Liver (tissue), 9 donors: ENCODE measurements around the gene ERP44. TPM values are rescaled to one million over a fixed set of nuclear protein-coding genes. Genes with fewer than 3 reads are reported as not detected.

Experiments used
- DNase-seq: peaks from one replicate; pipeline ENCODE4 v3.0.0-alpha.2; 2017; ENCODE audit warnings: low spot score
- H3K27ac ChIP-seq, 2 donors: one replicate each; pipeline ENCODE4 v1.7.0; 2013; ENCODE audit warnings: inconsistent platforms in 2 of 2, low read length in 2 of 2, control low read depth in 1 of 2, low read depth in 1 of 2, mild to moderate bottlenecking in 1 of 2
- H3K27me3 ChIP-seq, 4 donors: one replicate each; pipeline versions ENCODE4 v1.6.1 to v1.7.0; 2013; ENCODE audit warnings: low read length in 3 of 4, inconsistent platforms in 1 of 4, mild to moderate bottlenecking in 1 of 4, moderate library complexity in 1 of 4; ENCODE audit not compliant: control insufficient read depth in 4 of 4, insufficient read depth in 4 of 4
- H3K36me3 ChIP-seq, 4 donors: one replicate each; pipeline versions ENCODE4 v1.6.1 to v1.7.0; 2013; ENCODE audit warnings: low read length in 3 of 4, mild to moderate bottlenecking in 3 of 4, low read depth in 1 of 4, moderate library complexity in 1 of 4; ENCODE audit not compliant: control insufficient read depth in 4 of 4, insufficient read depth in 3 of 4
- H3K4me1 ChIP-seq, 4 donors: one replicate each; pipeline versions ENCODE4 v1.6.1 to v1.7.0; 2013; ENCODE audit warnings: low read length in 3 of 4, mild to moderate bottlenecking in 3 of 4, moderate library complexity in 1 of 4; ENCODE audit not compliant: control insufficient read depth in 4 of 4, insufficient read depth in 4 of 4
- H3K4me3 ChIP-seq, 3 donors: one replicate each; pipeline versions ENCODE4 v1.6.1 to v1.7.0; 2013; ENCODE audit warnings: low read length in 3 of 3, control low read depth in 1 of 3, low read depth in 1 of 3, mild to moderate bottlenecking in 1 of 3
- H3K9ac ChIP-seq, 2 donors: one replicate each; pipeline ENCODE4 v1.7.0; 2013; ENCODE audit warnings: low read length in 2 of 2, mild to moderate bottlenecking in 2 of 2, moderate library complexity in 2 of 2, control low read depth in 1 of 2, low read depth in 1 of 2
- H3K9me3 ChIP-seq, 4 donors: one replicate each; pipeline versions ENCODE4 v1.6.1 to v1.7.0; 2013; ENCODE audit warnings: low read length in 3 of 4; ENCODE audit not compliant: control insufficient read depth in 4 of 4
- GABPA ChIP-seq, 2 donors: IDR thresholded peaks in 1 of 2; conservative IDR thresholded peaks in 1 of 2; 2 replicates each; pipeline ENCODE4 v1.6.1; 2016; ENCODE audit warnings: antibody characterized with exemption in 2 of 2, mild to moderate bottlenecking in 1 of 2, moderate library complexity in 1 of 2
- HNF4A ChIP-seq, 2 donors: conservative IDR thresholded peaks; 2 replicates each; pipeline ENCODE4 v1.6.1; 2016; ENCODE audit warnings: antibody characterized with exemption in 2 of 2, mild to moderate bottlenecking in 2 of 2
- HNF4G ChIP-seq: IDR thresholded peaks from 2 replicates; pipeline ENCODE4 v1.6.1; 2016; ENCODE audit warnings: antibody characterized with exemption
- RAD21 ChIP-seq, 2 donors: IDR thresholded peaks; 2 replicates each; pipeline ENCODE4 v1.6.1; 2016; ENCODE audit warnings: antibody characterized with exemption in 2 of 2, mild to moderate bottlenecking in 2 of 2
- SP1 ChIP-seq: IDR thresholded peaks from 2 replicates; pipeline ENCODE4 v1.6.1; 2018; ENCODE audit warnings: antibody characterized with exemption, mild to moderate bottlenecking
- TAF1 ChIP-seq: conservative IDR thresholded peaks from 2 replicates; pipeline ENCODE4 v1.6.1; 2016; ENCODE audit warnings: antibody characterized with exemption, mild to moderate bottlenecking
- YY1 ChIP-seq: IDR thresholded peaks from 2 replicates; pipeline ENCODE4 v1.6.1; 2016; ENCODE audit warnings: antibody characterized with exemption, mild to moderate bottlenecking
- WGBS: extraction: QIAGEN DNeasy Blood & Tissue Kit; methylation state at CpG from one replicate; pipeline ENCODE4 v1.1.7; 2013; 5-methylcytosine and 5-hydroxymethylcytosine counted together
- polyA plus RNA-seq, 2 donors: library from polyadenylated mRNA; stranded (reverse) in 1 of 2; unstranded in 1 of 2; fragments of 200-250 nt in 1 of 2; fragments of >200 nt in 1 of 2; fragmentation: Nextera tagmentation in 1 of 2; extraction: Ambion mirVana in 1 of 2; gene quantifications; one replicate each; pipeline versions ENCODE4 v1.2.1 to v1.2.3, GENCODE V29; 2013 to 2015
- total RNA-seq, 2 donors: library from RNA; depleted of rRNA; stranded (reverse); fragments of >200 nt; gene quantifications; one replicate each; pipeline ENCODE4 v1.2.3, GENCODE V29; 2014
- TF ChIP-seq, protein P1 (sequence below): IDR thresholded peaks from 2 replicates; pipeline ENCODE4 v1.6.1; 2016; ENCODE audit warnings: antibody characterized with exemption
- TF ChIP-seq, protein P2 (sequence below): IDR thresholded peaks from 2 replicates; pipeline ENCODE4 v1.6.1; 2016; ENCODE audit warnings: antibody characterized with exemption, mild to moderate bottlenecking
- TF ChIP-seq, protein P3 (sequence below): fragments of 150-350 bp; IDR thresholded peaks from 2 replicates; pipeline ENCODE4 v1.5.1; 2017; ENCODE audit warnings: improper control_type of control experiment, low read depth, low read length; ENCODE audit not compliant: missing input control
- TF ChIP-seq, protein P4 (sequence below): IDR thresholded peaks from 2 replicates; pipeline ENCODE4 v1.6.1; 2016; ENCODE audit warnings: antibody characterized with exemption
- TF ChIP-seq, protein P5 (sequence below): IDR thresholded peaks from 2 replicates; pipeline ENCODE4 v1.6.1; 2016; ENCODE audit warnings: antibody characterized with exemption
- donor health status: healthy.
- donor health status: healthy.
- donor health status: healthy.
- donor health status: healthy.
- donor health status: healthy.

The ERP44 gene
- total and polyA plus RNA-seq, 4 donors: 13.0 to 26.8 (median 19.3) TPM

DNA sequence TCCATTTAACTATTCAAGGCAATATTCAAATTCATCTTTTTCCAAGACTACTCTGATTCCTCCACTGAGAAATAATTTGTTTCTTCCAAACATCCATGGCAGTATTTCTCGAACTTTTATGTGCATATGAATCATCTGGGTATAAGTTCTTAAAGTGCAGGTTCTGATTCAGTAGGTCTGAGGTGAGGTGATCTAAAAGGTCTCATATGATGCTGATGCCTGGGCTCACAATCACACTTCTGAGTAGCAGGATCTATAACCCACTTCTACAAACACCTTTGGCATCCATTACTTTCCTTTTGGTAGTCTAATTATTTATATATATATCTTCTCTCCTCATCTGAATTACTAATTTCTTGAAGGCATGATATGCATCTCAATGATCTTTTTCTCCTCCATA, 7.2 kb downstream of the ERP44 start:
- Histone ChIP-seq H3K4me1 (peaks cover 9 to 21% (median 11%) of the 10 kb centered on the region in 4 donors), H3K36me3 (no peaks in the 10 kb centered on the region), H3K9me3 (no peaks in the 10 kb centered on the region), H3K9ac (no peak overlapping the region), H3K27me3 (no peaks in the 10 kb centered on the region), H3K27ac (no peak overlapping the region), H3K4me3 (no peak overlapping the region)
- 90% methylated on average over 1 of the region's 1 CpG for WGBS
- no peak for DNase-seq
- TF ChIP-seq, protein P1, sequence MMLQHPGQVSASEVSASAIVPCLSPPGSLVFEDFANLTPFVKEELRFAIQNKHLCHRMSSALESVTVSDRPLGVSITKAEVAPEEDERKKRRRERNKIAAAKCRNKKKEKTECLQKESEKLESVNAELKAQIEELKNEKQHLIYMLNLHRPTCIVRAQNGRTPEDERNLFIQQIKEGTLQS: no peak
- TF ChIP-seq, protein P2, sequence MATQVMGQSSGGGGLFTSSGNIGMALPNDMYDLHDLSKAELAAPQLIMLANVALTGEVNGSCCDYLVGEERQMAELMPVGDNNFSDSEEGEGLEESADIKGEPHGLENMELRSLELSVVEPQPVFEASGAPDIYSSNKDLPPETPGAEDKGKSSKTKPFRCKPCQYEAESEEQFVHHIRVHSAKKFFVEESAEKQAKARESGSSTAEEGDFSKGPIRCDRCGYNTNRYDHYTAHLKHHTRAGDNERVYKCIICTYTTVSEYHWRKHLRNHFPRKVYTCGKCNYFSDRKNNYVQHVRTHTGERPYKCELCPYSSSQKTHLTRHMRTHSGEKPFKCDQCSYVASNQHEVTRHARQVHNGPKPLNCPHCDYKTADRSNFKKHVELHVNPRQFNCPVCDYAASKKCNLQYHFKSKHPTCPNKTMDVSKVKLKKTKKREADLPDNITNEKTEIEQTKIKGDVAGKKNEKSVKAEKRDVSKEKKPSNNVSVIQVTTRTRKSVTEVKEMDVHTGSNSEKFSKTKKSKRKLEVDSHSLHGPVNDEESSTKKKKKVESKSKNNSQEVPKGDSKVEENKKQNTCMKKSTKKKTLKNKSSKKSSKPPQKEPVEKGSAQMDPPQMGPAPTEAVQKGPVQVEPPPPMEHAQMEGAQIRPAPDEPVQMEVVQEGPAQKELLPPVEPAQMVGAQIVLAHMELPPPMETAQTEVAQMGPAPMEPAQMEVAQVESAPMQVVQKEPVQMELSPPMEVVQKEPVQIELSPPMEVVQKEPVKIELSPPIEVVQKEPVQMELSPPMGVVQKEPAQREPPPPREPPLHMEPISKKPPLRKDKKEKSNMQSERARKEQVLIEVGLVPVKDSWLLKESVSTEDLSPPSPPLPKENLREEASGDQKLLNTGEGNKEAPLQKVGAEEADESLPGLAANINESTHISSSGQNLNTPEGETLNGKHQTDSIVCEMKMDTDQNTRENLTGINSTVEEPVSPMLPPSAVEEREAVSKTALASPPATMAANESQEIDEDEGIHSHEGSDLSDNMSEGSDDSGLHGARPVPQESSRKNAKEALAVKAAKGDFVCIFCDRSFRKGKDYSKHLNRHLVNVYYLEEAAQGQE: no peak
- TF ChIP-seq, protein P3, sequence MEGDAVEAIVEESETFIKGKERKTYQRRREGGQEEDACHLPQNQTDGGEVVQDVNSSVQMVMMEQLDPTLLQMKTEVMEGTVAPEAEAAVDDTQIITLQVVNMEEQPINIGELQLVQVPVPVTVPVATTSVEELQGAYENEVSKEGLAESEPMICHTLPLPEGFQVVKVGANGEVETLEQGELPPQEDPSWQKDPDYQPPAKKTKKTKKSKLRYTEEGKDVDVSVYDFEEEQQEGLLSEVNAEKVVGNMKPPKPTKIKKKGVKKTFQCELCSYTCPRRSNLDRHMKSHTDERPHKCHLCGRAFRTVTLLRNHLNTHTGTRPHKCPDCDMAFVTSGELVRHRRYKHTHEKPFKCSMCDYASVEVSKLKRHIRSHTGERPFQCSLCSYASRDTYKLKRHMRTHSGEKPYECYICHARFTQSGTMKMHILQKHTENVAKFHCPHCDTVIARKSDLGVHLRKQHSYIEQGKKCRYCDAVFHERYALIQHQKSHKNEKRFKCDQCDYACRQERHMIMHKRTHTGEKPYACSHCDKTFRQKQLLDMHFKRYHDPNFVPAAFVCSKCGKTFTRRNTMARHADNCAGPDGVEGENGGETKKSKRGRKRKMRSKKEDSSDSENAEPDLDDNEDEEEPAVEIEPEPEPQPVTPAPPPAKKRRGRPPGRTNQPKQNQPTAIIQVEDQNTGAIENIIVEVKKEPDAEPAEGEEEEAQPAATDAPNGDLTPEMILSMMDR: no peak
- TF ChIP-seq TAF1: no peak

DNA sequence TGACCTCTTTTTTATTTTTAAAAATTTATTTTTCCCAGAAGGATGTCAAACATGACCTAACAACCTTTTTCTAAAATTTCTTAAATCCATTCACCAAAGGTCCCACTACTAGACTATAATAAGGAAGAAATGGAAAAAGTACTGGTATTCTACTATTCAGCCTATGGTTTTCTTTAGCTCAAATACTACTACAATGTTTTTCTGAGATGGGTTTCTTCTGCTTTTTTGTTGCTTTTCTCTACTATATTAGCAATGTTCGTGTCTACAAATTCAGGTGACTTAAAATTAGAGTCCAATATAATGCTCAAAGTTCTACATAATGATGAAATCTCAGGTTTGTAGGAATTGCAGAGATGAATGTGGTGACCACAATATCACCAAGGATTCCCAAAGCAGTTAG, 7.9 kb downstream of the ERP44 start:
- Histone ChIP-seq H3K4me3 (no peak overlapping the region), H3K9me3 (no peaks in the 10 kb centered on the region), H3K27ac (no peak overlapping the region), H3K27me3 (no peaks in the 10 kb centered on the region), H3K4me1 (peaks cover 1 to 16% (median 10%) of the 10 kb centered on the region in 4 donors), H3K9ac (no peak overlapping the region), H3K36me3 (no peaks in the 10 kb centered on the region)
- TF ChIP-seq, protein P4, sequence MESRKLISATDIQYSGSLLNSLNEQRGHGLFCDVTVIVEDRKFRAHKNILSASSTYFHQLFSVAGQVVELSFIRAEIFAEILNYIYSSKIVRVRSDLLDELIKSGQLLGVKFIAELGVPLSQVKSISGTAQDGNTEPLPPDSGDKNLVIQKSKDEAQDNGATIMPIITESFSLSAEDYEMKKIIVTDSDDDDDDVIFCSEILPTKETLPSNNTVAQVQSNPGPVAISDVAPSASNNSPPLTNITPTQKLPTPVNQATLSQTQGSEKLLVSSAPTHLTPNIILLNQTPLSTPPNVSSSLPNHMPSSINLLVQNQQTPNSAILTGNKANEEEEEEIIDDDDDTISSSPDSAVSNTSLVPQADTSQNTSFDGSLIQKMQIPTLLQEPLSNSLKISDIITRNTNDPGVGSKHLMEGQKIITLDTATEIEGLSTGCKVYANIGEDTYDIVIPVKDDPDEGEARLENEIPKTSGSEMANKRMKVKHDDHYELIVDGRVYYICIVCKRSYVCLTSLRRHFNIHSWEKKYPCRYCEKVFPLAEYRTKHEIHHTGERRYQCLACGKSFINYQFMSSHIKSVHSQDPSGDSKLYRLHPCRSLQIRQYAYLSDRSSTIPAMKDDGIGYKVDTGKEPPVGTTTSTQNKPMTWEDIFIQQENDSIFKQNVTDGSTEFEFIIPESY: no peak
- TF ChIP-seq RAD21 (IDR thresholded peaks at IDR 0.05) (no peak), YY1 (no peak), SP1 (no peak), GABPA (IDR thresholded peaks at IDR 0.05 in 1 of 2, conservative IDR thresholded peaks at IDR 0.05 in 1 of 2) (no peak), HNF4G (no peak), HNF4A (conservative IDR thresholded peaks at IDR 0.05) (no peak)
- TF ChIP-seq, protein P5, sequence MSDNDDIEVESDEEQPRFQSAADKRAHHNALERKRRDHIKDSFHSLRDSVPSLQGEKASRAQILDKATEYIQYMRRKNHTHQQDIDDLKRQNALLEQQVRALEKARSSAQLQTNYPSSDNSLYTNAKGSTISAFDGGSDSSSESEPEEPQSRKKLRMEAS: no peak
- DNase-seq: no peak
- 98% methylated on average over 1 of the region's 1 CpG for WGBS
